Right lobe of liver (tissue), 6 donors: Measurements from ENCODE around the gene SMIM13. TPM values are rescaled to one million over a fixed set of nuclear protein-coding genes. Genes with fewer than 3 reads are reported as not detected.

Experiments used
- ATAC-seq, 4 donors: fragments of 200-7000 bp; cut with Tn5 transposase; one replicate each; pipeline ENCODE4 v1.9.1; 2020; ENCODE audit warnings: mild to moderate bottlenecking in 4 of 4, moderate library complexity in 4 of 4
- DNase-seq, 3 donors: peaks; one replicate each; pipeline ENCODE4 v3.0.0-alpha.2; 2020
- H3K27ac ChIP-seq, 3 donors: fragments of 200-600 bp; one replicate each; pipeline ENCODE4 v1.8.0; 2022
- H3K27me3 ChIP-seq, 2 donors: fragments of 200-600 bp; one replicate each; pipeline ENCODE4 v1.8.0; 2022
- H3K36me3 ChIP-seq, 4 donors: fragments of 200-600 bp; sonication (generic) in 1 of 4; one replicate each; pipeline versions ENCODE4 v1.5.1 to v1.8.0; 2017 to 2022; ENCODE audit warnings: control low read depth in 1 of 4
- H3K4me1 ChIP-seq, 4 donors: fragments of 200-600 bp; sonication (generic) in 1 of 4; one replicate each; pipeline versions ENCODE4 v1.5.1 to v1.8.0; 2017 to 2022; ENCODE audit warnings: control low read depth in 1 of 4
- H3K4me3 ChIP-seq, 3 donors: fragments of 200-600 bp; one replicate each; pipeline ENCODE4 v1.8.0; 2022
- H3K9me3 ChIP-seq, 4 donors: fragments of 200-600 bp; sonication (generic) in 1 of 4; one replicate each; pipeline versions ENCODE4 v1.5.1 to v1.8.0; 2017 to 2022; ENCODE audit warnings: control low read depth in 1 of 4
- POLR2A ChIP-seq: fragments of 450-650 bp; IDR thresholded peaks from one replicate; pipeline ENCODE4 v1.6.1; 2017; ENCODE audit warnings: antibody characterized with exemption, mild to moderate bottlenecking
- WGBS: methylation state at CpG from one replicate; pipeline ENCODE4 v1.1.6; 2018; ENCODE audit warnings: low coverage, low lambda C conversion rate; ENCODE audit not compliant: insufficient coverage; ENCODE audit errors: missing lambda C conversion rate; 5-methylcytosine and 5-hydroxymethylcytosine counted together
- intact Hi-C, 2 donors: fragments of 100-400 bp; cut with DNase I; formaldehyde crosslinking; loops; one replicate each; pipeline versions ENCODE4 v1.11.2 to v1.14.1; 2022
- small RNA-seq, 2 experiments: library from RNA; depleted of rRNA; stranded (forward); fragments of <200 nt; gene quantifications; one replicate each; pipeline ENCODE3, GENCODE V24; 2016
- total RNA-seq, 6 experiments: library from RNA; depleted of rRNA in 2 of 6; stranded (reverse); fragments of >200 nt in 2 of 6; fragmentation: NEBNext Ultra II Directional in 3 of 6; extraction: Animal tissue kit (Norgen Biotek cat#: 25700) in 3 of 6; gene quantifications; one replicate each; pipeline versions ENCODE4 v1.1.0 to v1.2.4, GENCODE V29; 2016 to 2023
- TF ChIP-seq, protein P1 (sequence below), 4 donors: fragments of 200-600 bp in 3 of 4; fragments of 450-650 bp in 1 of 4; IDR thresholded peaks; one replicate each; pipeline versions ENCODE4 v1.5.1 to v1.8.0; 2016 to 2022; ENCODE audit warnings: antibody characterized with exemption in 4 of 4, mild to moderate bottlenecking in 2 of 4
- donor health status: DM: no; HTN: yes; CAD: no.
- donor health status: DM: no; HTN: no; CAD: no.
- donor health status: DM: no; HTN: no; CAD: no.
- donor health status: DM: no; HTN: yes; CAD: no.
- donor health status: DM: no; HTN: yes; CAD: no.

The SMIM13 gene
- total RNA-seq, 6 experiments from 2014 or later, result 6.4 to 9.5 (median 7.6) TPM

DNA sequence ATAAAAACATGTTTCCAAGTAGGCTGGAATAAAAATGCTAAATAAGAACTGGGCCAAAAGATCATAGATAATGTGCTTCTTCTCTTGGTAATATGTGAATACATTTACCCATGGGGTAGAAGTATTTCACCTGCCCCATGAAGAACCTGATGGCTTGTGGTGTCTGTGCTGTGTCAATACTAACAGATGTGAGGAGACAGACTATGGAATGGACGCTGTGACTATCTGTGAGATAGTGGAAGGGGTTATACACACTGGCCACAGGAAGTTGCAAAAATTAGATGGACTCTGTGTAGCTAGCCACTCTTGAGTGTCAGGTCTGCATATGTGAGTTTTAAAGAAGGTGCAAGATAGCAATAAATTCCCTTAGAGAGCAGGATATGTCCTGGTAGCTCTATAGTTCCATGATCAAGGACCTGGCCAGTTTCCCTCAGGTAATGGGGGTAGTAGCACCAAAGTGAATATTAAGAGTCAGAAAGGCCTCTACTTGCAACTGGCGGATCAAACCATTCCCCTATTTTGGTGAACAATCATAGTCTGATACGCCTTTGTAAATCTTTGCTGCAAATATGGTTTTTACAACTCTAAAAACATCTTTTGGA lies 90.2 kb downstream of the SMIM13 start:
- 93% methylated on average over 3 of the region's 3 CpGs for WGBS
- Histone ChIP-seq H3K9me3 (no peaks in the 10 kb centered on the region), H3K4me3 (no peak overlapping the region), H3K4me1 (peaks cover 0 to 16% (median 0%) of the 10 kb centered on the region in 4 donors), H3K36me3 (peaks cover 0 to 22% (median 14%) of the 10 kb centered on the region in 4 donors), H3K27me3 (no peaks in the 10 kb centered on the region), H3K27ac (no peak overlapping the region)
- ATAC-seq, result no peak
- no peak for TF ChIP-seq POLR2A
- TF ChIP-seq, protein P1, sequence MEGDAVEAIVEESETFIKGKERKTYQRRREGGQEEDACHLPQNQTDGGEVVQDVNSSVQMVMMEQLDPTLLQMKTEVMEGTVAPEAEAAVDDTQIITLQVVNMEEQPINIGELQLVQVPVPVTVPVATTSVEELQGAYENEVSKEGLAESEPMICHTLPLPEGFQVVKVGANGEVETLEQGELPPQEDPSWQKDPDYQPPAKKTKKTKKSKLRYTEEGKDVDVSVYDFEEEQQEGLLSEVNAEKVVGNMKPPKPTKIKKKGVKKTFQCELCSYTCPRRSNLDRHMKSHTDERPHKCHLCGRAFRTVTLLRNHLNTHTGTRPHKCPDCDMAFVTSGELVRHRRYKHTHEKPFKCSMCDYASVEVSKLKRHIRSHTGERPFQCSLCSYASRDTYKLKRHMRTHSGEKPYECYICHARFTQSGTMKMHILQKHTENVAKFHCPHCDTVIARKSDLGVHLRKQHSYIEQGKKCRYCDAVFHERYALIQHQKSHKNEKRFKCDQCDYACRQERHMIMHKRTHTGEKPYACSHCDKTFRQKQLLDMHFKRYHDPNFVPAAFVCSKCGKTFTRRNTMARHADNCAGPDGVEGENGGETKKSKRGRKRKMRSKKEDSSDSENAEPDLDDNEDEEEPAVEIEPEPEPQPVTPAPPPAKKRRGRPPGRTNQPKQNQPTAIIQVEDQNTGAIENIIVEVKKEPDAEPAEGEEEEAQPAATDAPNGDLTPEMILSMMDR (IDR thresholded peaks at IDR 0.05), result no peak
- intact Hi-C loops, result no loop called here
- DNase-seq, result no peak

DNA sequence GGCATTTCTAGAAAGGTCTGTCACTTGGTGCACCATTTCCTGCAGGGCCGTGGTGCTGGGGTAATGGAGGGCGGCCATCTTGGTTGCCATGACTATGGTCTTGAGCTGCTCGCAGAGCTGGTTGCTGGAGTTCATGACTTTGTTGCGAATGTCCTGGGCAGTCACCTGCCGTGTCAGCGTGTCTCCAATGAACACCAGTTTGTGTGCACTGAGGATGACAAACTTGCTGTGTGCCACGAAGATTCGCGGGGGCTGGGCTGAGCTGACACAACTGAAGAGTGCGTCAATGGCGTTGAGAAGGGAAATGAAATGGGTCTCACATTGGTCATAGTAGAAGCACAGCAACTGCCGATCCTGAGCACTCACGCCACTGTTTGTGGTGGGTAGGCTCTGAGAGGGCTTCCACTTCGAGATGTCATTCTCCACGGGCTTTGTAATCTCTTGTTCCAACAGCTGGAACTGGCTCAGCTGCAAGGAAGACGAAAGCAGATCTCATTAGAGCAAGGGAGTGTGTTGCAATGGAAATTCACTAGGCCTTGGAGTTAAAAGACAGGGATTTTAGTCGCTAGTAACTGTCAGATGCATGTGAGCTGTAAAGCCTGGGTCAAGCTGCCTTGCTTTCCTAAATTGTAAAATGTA lies 91.7 kb downstream of the SMIM13 start:
- H3K4me1 ChIP-seq, result peaks cover 0 to 16% (median 0%) of the 10 kb centered on the region in 4 donors
- no peak for ATAC-seq
- intact Hi-C loops, result no loop called here
- H3K9me3 ChIP-seq, result no peaks in the 10 kb centered on the region
- DNase-seq, result no peak
- no peak for TF ChIP-seq POLR2A
- TF ChIP-seq, protein P1 (IDR thresholded peaks at IDR 0.05), result no peak
- no peak overlapping the region for H3K4me3 ChIP-seq
- H3K36me3 ChIP-seq, result peaks cover 0 to 33% (median 23%) of the 10 kb centered on the region in 4 donors
- H3K27ac ChIP-seq, result no peak overlapping the region
- 91% methylated on average over 12 of the region's 17 CpGs for WGBS
- no peaks in the 10 kb centered on the region for H3K27me3 ChIP-seq

DNA sequence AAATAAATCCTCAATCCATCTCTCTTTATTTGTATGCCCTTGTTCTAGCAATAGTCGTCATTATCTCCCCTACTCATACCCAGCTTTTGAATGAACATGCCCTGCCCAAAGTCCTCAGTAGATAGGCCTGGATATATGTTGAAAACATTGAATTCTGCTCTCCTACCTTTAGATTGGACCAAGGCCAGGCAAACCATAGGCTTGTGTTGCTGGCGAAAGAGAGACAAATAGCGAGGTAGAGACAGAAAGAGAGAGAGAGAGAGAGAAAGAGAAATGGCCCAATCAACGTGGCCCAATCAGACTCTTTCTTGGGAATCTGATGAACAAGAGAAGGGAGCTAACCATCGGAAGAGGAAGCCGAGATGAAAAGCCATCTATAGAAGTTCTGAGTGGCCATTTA lies 93.7 kb downstream of the SMIM13 start:
- peaks cover 0 to 48% (median 31%) of the 10 kb centered on the region in 4 donors for H3K36me3 ChIP-seq
- H3K9me3 ChIP-seq, result no peaks in the 10 kb centered on the region
- DNase-seq (no peak), ATAC-seq (no peak)
- H3K4me3 ChIP-seq, result no peak overlapping the region
- no peaks in the 10 kb centered on the region for H3K27me3 ChIP-seq
- peak overlapping the region; percentile 48 to 82 (median 69) for H3K27ac ChIP-seq
- TF ChIP-seq POLR2A, result no peak
- TF ChIP-seq, protein P1 (IDR thresholded peaks at IDR 0.05), result no peak
- WGBS, result 92% methylated on average over 5 of the region's 6 CpGs
- peaks cover 0 to 16% (median 0%) of the 10 kb centered on the region in 4 donors for H3K4me1 ChIP-seq
- intact Hi-C loops, result no loop called here

Small RNA genes lying within 50 kb of the gene (small RNA-seq; reads per million reads assigned to genes)
- gene AL136139.1, result 0 reads per million in 2 experiments

Other genes starting within 250 kb of the SMIM13 start
- not detected for gene GCM2, start 211.8 kb upstream of the SMIM13 start, total RNA-seq
- under 1 TPM in 1 of 6 experiments, not detected in 5; 0.20 TPM for gene SYCP2L, start 206.8 kb upstream of the SMIM13 start, total RNA-seq
- gene ELOVL2, start 49.5 kb upstream of the SMIM13 start, total RNA-seq, result 10 to 100 TPM in 5 of 6 experiments, 1 to 10 TPM in 1; 7.1 to 24.4 (median 14.4) TPM
- gene ERVFRD-1, start 17.9 kb downstream of the SMIM13 start, total RNA-seq, result under 1 TPM in 1 of 6 experiments, not detected in 5; 0.12 TPM
- 10 to 100 TPM in 4 of 6 experiments, 1 to 10 TPM in 2; 5.1 to 59.8 (median 26.2) TPM for gene NEDD9, start 138.8 kb downstream of the SMIM13 start, total RNA-seq